Kidney (tissue), 14 donors: ENCODE measurements around the gene CLDND1. TPM values are rescaled to one million over a fixed set of nuclear protein-coding genes. Genes with fewer than 3 reads are reported as not detected.

Experiments used
- DNase-seq, 5 donors: peaks; one replicate each; pipeline ENCODE4 v3.0.0-alpha.2; 2013 to 2020
- FAIRE-seq: peaks from 2 replicates; lab custom pipeline; 2012; peaks lifted over from hg19 to GRCh38; lab: Jason Lieb, UNC
- H3K27ac ChIP-seq, 2 donors: one replicate each; pipeline ENCODE4 v1.7.0; 2013; ENCODE audit warnings: low read depth in 2 of 2, low read length in 2 of 2, inconsistent platforms in 1 of 2
- H3K27me3 ChIP-seq: one replicate; pipeline ENCODE4 v1.7.1; 2013; ENCODE audit warnings: low read length, inconsistent platforms; ENCODE audit not compliant: control insufficient read depth, insufficient read depth
- H3K36me3 ChIP-seq, 3 donors: one replicate each; pipeline versions ENCODE4 v1.7.0 to v1.7.1; 2013; ENCODE audit warnings: low read length in 3 of 3, control low read depth in 1 of 3, inconsistent platforms in 1 of 3; ENCODE audit not compliant: insufficient read depth in 3 of 3, control insufficient read depth in 2 of 3
- H3K4me1 ChIP-seq, 3 donors: one replicate each; pipeline versions ENCODE4 v1.7.0 to v1.7.1; 2013; ENCODE audit warnings: low read length in 3 of 3, inconsistent platforms in 1 of 3, low read depth in 1 of 3; ENCODE audit not compliant: control insufficient read depth in 2 of 3, insufficient read depth in 2 of 3
- H3K4me3 ChIP-seq, 3 donors: one replicate each; pipeline versions ENCODE4 v1.7.0 to v1.8.1; 2013; ENCODE audit warnings: low read length in 3 of 3, control low read depth in 1 of 3, inconsistent platforms in 1 of 3
- H3K9ac ChIP-seq, 3 donors: one replicate each; pipeline versions ENCODE4 v1.7.0 to v1.7.1; 2013; ENCODE audit warnings: low read length in 3 of 3, control low read depth in 1 of 3, inconsistent platforms in 1 of 3
- H3K9me3 ChIP-seq, 3 donors: one replicate each; pipeline versions ENCODE4 v1.7.0 to v1.7.1; 2013; ENCODE audit warnings: low read length in 3 of 3, control low read depth in 1 of 3, inconsistent platforms in 1 of 3; ENCODE audit not compliant: control insufficient read depth in 2 of 3, insufficient read depth in 1 of 3
- intact Hi-C: fragments of 100-400 bp; cut with DNase I; formaldehyde crosslinking; loops from one replicate; pipeline ENCODE4 v1.11.1; 2022
- polyA plus RNA-seq: library from polyadenylated mRNA; stranded (reverse); fragments of 350-450 nt; fragmentation: Illumina TruSeq; extraction: RNeasy Lipid Tissue Mini Kit (QIAGEN cat#74804); gene quantifications from one replicate; pipeline ENCODE4 v1.2.3, GENCODE V29; 2014; ENCODE audit warnings: low read depth, low replicate concordance; ENCODE audit not compliant: insufficient read depth
- total RNA-seq: library from RNA; stranded (reverse); fragmentation: NEBNext Ultra II Directional; extraction: Animal tissue kit (Norgen Biotek cat#: 25700); gene quantifications from one replicate; pipeline ENCODE4 v1.2.1, GENCODE V29; 2021
- TF ChIP-seq, protein P1 (sequence below): IDR thresholded peaks from 3 replicates; pipeline ENCODE4 v1.5.1; 2012; ENCODE audit warnings: mild to moderate bottlenecking, moderate library complexity, borderline replicate concordance; ENCODE audit not compliant: insufficient read depth; ENCODE audit errors: extremely low read depth
- donor health status: control.
- donor health status: control.
- donor health status: control.
- donor health status: control.
- donor health status: control.
- donor health status: DM: yes; HTN: yes; CAD: no.
- donor health status: Normal renal cell carcinoma (clear cell type).

The CLDND1 gene
- total and polyA plus RNA-seq, 2 donors from 2014 or later: 35.8 to 77.2 TPM

GRCh38 chr3:98501270-98501669, 21.4 kb downstream of the CLDND1 start:
- FAIRE-seq (no peak), DNase-seq (no peak)
- TF ChIP-seq, protein P1, sequence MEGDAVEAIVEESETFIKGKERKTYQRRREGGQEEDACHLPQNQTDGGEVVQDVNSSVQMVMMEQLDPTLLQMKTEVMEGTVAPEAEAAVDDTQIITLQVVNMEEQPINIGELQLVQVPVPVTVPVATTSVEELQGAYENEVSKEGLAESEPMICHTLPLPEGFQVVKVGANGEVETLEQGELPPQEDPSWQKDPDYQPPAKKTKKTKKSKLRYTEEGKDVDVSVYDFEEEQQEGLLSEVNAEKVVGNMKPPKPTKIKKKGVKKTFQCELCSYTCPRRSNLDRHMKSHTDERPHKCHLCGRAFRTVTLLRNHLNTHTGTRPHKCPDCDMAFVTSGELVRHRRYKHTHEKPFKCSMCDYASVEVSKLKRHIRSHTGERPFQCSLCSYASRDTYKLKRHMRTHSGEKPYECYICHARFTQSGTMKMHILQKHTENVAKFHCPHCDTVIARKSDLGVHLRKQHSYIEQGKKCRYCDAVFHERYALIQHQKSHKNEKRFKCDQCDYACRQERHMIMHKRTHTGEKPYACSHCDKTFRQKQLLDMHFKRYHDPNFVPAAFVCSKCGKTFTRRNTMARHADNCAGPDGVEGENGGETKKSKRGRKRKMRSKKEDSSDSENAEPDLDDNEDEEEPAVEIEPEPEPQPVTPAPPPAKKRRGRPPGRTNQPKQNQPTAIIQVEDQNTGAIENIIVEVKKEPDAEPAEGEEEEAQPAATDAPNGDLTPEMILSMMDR: no peak
- H3K4me3 ChIP-seq: no peak overlapping the region
- H3K4me1 ChIP-seq: no peaks in the 10 kb centered on the region
- no peaks in the 10 kb centered on the region for H3K27me3 ChIP-seq
- H3K9ac ChIP-seq: no peak overlapping the region
- no peaks in the 10 kb centered on the region for H3K36me3 ChIP-seq
- intact Hi-C loops: no loop called here
- H3K27ac ChIP-seq: no peak overlapping the region
- no peaks in the 10 kb centered on the region for H3K9me3 ChIP-seq

- Histone ChIP-seq H3K36me3 (no peaks in the 10 kb centered on the region), H3K27ac (no peak overlapping the region), H3K9me3 (no peaks in the 10 kb centered on the region), H3K27me3 (no peaks in the 10 kb centered on the region), H3K4me3 (no peak overlapping the region), H3K4me1 (no peaks in the 10 kb centered on the region), H3K9ac (no peak overlapping the region)
- no peak for DNase-seq
- intact Hi-C loops: no loop called here
- no peak for FAIRE-seq
- TF ChIP-seq, protein P1: no peak
Observed at GRCh38 chr3:98500019-98500418, 22.7 kb downstream of the CLDND1 start.

DNA sequence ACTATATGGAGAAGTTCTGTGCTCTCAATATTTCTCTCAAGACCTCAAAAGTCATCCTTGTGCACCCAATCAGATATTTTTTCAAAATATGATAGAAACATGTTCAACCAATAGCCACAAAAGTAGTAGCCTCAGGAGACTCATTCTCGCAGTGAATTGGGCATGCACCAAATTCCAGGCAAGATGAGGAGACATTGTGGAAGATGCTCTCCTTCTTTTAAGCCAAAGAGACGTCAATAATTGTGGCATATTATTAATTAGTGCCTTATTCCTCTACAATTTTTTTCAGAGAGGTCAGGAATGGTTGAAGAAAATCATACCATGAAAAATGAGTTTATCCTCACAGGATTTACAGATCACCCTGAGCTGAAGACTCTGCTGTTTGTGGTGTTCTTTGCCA, 25.3 kb downstream of the CLDND1 start, which contains the start of gene OR5K2:
Gene OR5K2, plus strand, starts transcription at position 301 of the 400 bp plus-strand sequence. Its CDS starts 0 bp downstream, at position 301.
- Histone ChIP-seq H3K27me3 (no peaks in the 10 kb centered on the region), H3K4me3 (no peak within 1 kb of the TSS), H3K9ac (no peak within 1 kb of the TSS), H3K4me1 (no peaks in the 10 kb centered on the region), H3K9me3 (no peaks in the 10 kb centered on the region), H3K27ac (no peak within 1 kb of the TSS), H3K36me3 (no peaks in the 10 kb centered on the region)
- TF ChIP-seq, protein P1: no peak
- no peak for FAIRE-seq
- DNase-seq: no peak
- intact Hi-C loops: no loop called here

- TF ChIP-seq, protein P1: no peak
- DNase-seq (no peak), FAIRE-seq (no peak)
- H3K9ac ChIP-seq: no peak overlapping the region
- peaks cover 0 to 16% (median 0%) of the 10 kb centered on the region in 3 donors for H3K9me3 ChIP-seq
- no peak overlapping the region for H3K4me3 ChIP-seq
- intact Hi-C loops: no loop called here
- no peaks in the 10 kb centered on the region for H3K27me3 ChIP-seq
- H3K36me3 ChIP-seq: no peaks in the 10 kb centered on the region
- no peak overlapping the region for H3K27ac ChIP-seq
- H3K4me1 ChIP-seq: no peaks in the 10 kb centered on the region
Observed at GRCh38 chr3:98483626-98484025, 39.1 kb downstream of the CLDND1 start.
